Stimulated activated CD8-positive, alpha-beta memory T cell treated with anti-CD3 and anti-CD28 coated beads, Interleukin-12 subunit alpha, Interleukin-12 subunit beta, amount 100 ng/mL, for 24 hours (primary cell): ENCODE measurements around the gene ZNF516.
"Not testable (repeated sequence)": the region's sequence is repeated elsewhere in the genome, so short reads cannot be mapped to it uniquely, and the experiment has no call there.

ENCODE experiments used
- DNase-seq: peaks from one replicate; pipeline ENCODE4 v3.0.0-alpha.2; 2020; ENCODE audit errors: extremely low read depth

Gene ZNF516

GRCh38 chr18:76495006-76495370, at the start of gene ZNF516:
ZNF516 (minus strand) TSS chr18:76495242; CDS start chr18:76443054, 52,188 bp downstream.
- DNase-seq, result no peak

GRCh38 chr18:76538846-76539245, 43.8 kb upstream of the ZNF516 start:
- DNase-seq, result no peak

- DNase-seq, result no peak
Observed at GRCh38 chr18:76537621-76538020, 42.6 kb upstream of the ZNF516 start.

GRCh38 chr18:76536593-76536992, 41.6 kb upstream of the ZNF516 start:
- DNase-seq, result not testable (repeated sequence)

- no peak for DNase-seq
Observed at GRCh38 chr18:76532875-76533274, 37.8 kb upstream of the ZNF516 start.

GRCh38 chr18:76530846-76531245, 35.8 kb upstream of the ZNF516 start:
- no peak for DNase-seq

GRCh38 chr18:76530391-76530790, 35.3 kb upstream of the ZNF516 start:
- DNase-seq, result no peak

GRCh38 chr18:76529433-76529811, 34.4 kb upstream of the ZNF516 start:
- no peak for DNase-seq

- DNase-seq, result no peak
Observed at GRCh38 chr18:76528477-76529432, 33.7 kb upstream of the ZNF516 start.

GRCh38 chr18:76525911-76526310, 30.9 kb upstream of the ZNF516 start:
- DNase-seq, result no peak

- no peak for DNase-seq
Observed at GRCh38 chr18:76524900-76525698, 30.1 kb upstream of the ZNF516 start.

GRCh38 chr18:76524477-76524876, 29.4 kb upstream of the ZNF516 start:
- no peak for DNase-seq

GRCh38 chr18:76522551-76522950, 27.5 kb upstream of the ZNF516 start:
- DNase-seq, result no peak

- no peak for DNase-seq
Observed at GRCh38 chr18:76522122-76522503, 27.1 kb upstream of the ZNF516 start.

GRCh38 chr18:76521417-76522121, 26.5 kb upstream of the ZNF516 start:
- no peak for DNase-seq

GRCh38 chr18:76518860-76519538, 24.0 kb upstream of the ZNF516 start:
- DNase-seq, result no peak

GRCh38 chr18:76518123-76518859, 23.2 kb upstream of the ZNF516 start:
- no peak for DNase-seq

GRCh38 chr18:76515576-76515975, 20.5 kb upstream of the ZNF516 start:
- DNase-seq, result no peak

GRCh38 chr18:76514573-76514972, 19.5 kb upstream of the ZNF516 start:
- DNase-seq, result no peak

GRCh38 chr18:76507830-76508385, 12.9 kb upstream of the ZNF516 start:
- no peak for DNase-seq
